Kidney tubule cell (primary cell): ENCODE results near the gene COTL1.
"Not testable (repeated sequence)": the region's sequence is repeated elsewhere in the genome, so short reads cannot be mapped to it uniquely, and the experiment has no call there.

Experiments
- DNase-seq: peaks from one replicate; pipeline ENCODE4 v3.0.0-alpha.2; 2018; ENCODE audit warnings: low spot score

COTL1 gene

DNA sequence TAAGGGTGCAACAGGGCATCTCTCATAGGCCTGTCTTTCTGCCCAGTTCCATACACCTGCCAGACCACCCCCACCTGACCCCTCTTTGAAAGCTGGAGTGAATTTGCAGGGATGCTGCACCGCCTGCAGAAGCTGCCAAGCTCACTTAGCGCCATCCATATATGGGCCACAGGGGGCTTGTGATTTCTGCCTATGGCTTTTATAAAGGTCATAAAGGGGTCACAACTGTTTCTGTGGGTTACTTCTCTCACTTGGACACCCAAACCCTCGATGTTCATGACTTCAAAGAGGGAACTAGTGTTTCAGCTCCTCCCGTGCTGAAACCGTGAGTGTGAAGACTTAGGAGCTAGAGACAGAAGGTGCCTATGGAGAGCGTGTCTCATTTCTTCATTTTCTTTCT, 89.6 kb downstream of the COTL1 start:
- DNase-seq: no peak

GRCh38 chr16:84527532-84528269, 90.2 kb downstream of the COTL1 start:
- no peak for DNase-seq

DNA sequence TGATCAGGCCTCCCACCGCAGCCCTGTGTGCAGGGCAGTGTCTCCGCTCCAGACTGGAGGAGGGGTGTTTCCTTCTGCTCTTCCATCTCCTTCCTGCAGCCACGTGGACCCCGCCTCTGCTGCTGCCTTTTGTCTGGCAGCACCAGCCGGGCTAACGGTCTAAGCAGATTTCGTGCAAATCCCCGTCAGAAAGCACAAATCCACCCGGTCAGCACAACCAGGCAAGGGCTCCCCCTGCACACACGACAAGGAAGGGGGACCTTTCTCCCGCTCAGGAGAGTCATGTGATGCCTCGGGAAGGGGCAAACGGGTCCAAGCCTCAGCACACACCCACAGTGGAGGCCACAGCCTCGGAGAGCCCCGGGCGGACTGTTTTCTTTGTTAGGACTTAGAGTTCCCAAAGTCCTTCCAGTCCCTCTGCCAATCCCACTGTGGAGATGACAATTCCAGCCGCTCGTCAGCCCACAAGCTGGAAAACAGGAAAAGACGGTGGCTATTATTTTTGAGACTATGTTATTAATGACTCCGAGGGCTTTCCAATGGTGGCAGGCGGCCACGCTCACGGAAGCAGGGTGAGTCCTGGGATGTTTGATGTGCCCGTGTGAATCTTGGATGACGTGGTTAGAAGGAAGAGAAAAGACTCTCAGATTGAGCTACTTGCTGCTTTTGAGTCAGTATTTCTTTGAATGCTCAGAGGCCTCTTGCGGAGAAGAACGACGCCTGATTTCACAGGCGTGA, 90.9 kb downstream of the COTL1 start:
- DNase-seq: peak; percentile 60

GRCh38 chr16:84524941-84525581, 92.8 kb downstream of the COTL1 start:
- DNase-seq: not testable (repeated sequence)

DNA sequence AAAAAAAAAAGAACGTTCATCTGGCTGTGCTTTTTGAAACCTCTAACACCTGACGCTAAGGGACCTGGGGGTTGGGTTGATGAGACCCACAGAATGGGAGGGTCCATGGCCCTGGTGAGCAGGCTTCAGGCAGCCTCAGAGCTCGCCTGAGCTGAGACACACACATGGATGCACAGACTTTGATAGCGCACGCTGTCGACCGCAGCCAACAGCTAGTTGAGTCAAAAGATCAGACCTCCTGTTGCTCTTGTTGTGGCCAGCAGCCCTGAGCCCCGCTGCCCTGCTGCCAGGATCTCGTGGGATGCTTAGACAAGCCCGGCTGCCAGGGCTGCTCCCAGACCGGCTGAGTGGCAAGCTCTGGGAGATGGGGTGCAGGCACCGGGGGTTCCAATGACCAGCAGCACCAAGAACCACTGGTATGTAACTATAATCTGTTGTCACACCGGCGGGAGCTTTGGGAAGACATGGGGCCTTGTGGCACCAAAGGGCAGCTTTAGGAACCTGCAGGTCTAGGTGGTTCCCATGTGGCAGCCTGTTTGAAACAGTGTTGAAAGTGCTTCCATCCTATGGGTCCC, 93.4 kb downstream of the COTL1 start:
- DNase-seq: no peak

- DNase-seq: no peak
Measured at GRCh38 chr16:84521497-84521770, 96.4 kb downstream of the COTL1 start.

DNA sequence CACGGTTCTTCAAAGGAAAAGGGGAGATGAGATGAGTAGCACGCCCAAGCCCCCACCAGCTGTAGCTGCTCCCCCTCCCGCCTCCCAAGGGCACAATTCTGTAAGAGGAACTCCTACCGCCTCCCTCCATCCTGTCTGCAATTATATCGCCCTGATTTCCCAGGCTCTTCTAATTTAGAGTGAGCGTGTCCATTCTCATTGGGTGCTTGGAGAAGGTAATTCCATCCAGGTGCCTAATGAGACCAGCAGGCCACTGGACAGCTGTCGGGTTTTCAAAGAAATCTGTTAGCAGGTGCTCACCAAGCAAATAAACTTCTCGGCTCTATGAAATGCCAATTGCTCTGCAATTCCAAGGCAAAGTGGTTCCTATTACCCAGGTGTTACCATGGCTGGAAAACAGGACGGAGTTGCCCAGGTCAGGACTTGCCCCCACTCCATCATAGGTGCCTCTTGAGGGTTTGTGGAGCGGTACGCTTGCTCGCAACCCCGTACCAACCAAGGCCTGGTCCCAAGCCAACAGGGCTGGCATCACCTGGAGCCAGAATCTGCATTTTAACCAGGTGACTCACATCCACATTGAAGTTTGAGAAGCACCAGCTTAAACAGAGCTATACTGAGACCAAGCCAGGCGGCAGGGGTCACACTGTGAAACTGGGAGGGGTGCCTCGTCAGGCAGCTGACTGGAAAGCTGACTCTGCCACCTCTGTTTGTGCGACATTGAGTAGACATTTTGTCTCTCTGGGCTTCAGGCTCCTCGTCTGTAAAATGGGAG, 97.0 kb downstream of the COTL1 start:
- peak; percentile 81 for DNase-seq

- no peak for DNase-seq
Measured at GRCh38 chr16:84519855-84520254, 98.0 kb downstream of the COTL1 start.

DNA sequence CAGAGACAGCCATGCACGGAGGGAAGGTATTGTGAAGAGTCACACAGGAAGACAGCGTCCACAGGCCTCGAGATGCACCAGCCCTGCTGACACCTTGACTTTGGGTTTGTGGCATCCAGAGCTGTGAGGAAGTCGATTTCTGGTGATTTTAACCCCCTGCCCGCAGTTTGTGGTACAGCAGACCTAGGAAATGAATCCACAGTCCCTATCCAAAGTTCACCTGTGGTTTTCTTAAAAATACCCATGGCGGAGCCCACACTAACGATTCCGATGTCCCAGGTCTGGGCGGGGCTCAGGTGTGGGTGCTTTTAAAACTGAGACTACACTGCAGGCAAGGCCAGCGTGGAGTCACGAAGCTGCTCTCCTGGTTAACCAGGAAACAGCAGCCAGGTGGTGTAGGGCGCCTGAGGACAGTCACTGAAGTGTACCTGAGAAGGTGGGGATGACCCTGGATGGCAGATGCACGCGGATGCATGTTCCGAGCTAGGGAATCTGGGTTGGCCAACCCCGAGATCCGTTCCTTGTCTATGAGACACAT, 99.0 kb downstream of the COTL1 start:
- no peak for DNase-seq

GRCh38 chr16:84518220-84518619, 99.7 kb downstream of the COTL1 start:
- peak; percentile 88 for DNase-seq

DNA sequence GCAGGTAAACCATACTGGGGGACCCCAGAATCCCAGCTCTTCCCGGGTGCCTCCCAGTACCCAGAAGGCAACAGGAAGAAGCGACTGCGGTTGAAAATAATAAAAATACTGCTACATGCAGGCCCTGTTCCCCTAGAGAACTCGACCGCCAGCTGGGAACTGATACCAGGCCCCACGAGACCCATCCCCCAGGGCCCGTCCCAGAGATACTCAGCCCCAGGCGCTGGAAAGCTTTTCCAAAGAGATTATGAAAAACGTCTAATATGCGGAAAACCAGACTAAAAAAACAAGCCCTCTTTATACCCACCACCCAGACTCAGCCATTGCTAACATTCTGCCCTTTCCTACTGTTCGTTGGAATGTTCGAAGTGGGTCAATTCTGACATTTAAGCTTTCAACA, 100.5 kb downstream of the COTL1 start:
- no peak for DNase-seq
